Activated naive CD8-positive, alpha-beta T cell treated with anti-CD3 and anti-CD28 coated beads, Interleukin-2, amount 50 U/mL, for 16 hours (primary cell): ENCODE measurements around the gene HDAC4.

Experiments used
- DNase-seq: peaks from one replicate; pipeline ENCODE4 v3.0.0-alpha.2; 2020; ENCODE audit warnings: low read depth, low spot score

Gene HDAC4

GRCh38 chr2:239141021-239141760 lies 259.6 kb downstream of the HDAC4 start:
- DNase-seq = no peak

- no peak for DNase-seq
Measured at GRCh38 chr2:239140346-239141020, 260.3 kb downstream of the HDAC4 start.

GRCh38 chr2:239139566-239139965 lies 261.3 kb downstream of the HDAC4 start:
- no peak for DNase-seq

- no peak for DNase-seq
Measured at GRCh38 chr2:239139101-239139500, 261.7 kb downstream of the HDAC4 start.

DNA sequence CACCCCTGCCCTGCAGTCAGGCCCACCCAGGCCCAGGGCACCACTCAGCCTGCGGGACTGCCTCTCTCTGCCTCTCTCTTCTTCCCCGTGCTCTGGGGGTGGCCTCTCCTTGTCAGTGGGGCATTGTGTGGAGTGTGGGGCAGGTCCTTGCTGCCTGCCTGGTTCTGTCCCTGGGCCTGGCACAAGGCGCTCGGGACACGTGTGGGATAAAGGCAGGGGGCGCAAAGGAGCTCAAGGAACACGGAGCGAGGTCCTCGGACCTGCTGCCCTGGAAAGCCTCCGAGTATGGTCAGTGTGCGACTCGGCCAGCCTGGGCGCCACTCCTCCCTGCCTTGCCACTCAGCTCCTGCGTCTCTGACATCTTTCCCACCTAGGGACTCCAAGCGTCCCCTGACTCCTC lies 262.2 kb downstream of the HDAC4 start:
- DNase-seq = no peak

DNA sequence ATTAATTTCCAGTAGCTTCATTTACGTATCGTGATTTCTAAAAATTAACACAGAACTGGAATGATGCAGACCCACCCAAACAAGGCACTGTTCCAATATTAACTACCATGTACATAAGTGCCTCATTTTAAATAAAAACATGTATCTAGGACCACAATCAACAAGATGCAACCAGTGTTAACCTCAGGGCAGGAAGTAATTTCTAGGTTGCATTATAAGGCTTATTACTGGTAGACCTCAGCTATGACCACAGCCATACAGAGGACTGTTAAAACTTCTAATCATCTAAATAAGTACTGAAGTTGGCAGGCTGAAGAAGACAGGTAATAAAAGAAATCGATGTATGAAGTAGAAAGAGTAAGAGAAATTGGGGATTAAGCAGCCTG lies 262.9 kb downstream of the HDAC4 start:
- no peak for DNase-seq

DNA sequence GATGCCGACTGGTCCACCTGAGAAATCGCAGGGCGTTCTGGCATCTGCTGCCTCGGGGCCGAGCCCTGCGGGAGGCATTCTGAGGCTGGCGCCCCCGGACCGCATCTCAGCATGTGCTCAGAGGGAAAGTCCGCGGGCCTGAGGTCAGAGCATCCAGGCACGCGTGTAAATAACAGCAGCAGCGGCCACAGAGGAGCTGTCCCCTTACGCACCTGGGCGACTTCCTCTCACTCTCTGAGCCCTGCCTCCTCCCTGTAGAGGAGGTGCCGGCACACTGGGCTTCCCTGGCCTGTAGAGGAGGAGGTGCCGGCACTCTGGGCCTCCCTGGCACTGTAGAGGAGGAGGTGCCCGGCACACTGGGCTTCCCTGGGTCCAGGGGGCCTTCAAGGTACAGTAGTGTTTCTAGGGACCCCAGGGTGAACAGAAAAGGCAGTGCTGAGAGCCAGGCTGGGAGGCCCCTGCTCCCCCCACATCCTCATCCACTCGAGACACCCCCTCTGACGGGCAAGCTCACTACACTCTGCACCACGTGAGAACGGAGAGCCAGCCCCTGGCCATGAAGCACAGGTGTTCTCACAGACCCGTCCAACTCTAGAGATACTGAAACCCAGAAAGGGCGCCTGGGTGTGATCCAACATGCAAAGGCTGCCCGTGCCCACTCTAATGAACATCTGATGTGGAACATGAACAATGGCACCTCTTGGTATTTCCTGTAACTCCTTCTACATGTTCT lies 263.5 kb downstream of the HDAC4 start:
- no peak for DNase-seq

GRCh38 chr2:239136762-239137161 lies 264.1 kb downstream of the HDAC4 start:
- DNase-seq = no peak

GRCh38 chr2:239136203-239136602 lies 264.6 kb downstream of the HDAC4 start:
- DNase-seq = no peak

DNA sequence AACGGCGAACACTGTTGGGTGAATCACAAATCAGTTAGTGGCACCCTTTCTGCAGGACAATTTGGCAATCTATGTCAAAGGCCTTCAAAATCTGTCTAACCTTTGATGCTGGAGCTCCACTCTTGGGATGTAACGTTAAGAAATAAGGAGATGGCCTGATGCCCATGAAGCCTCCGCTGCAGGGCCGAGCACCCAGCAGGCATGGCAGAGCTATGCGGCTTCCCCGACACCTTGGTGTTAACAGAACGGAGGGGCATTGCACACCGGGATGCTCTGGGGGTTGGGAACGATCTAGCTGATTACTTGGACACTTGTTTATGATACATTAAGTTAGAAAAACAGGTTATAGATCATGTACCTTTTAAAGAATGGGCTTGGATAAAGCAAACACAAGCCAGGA lies 265.3 kb downstream of the HDAC4 start:
- DNase-seq = no peak

DNA sequence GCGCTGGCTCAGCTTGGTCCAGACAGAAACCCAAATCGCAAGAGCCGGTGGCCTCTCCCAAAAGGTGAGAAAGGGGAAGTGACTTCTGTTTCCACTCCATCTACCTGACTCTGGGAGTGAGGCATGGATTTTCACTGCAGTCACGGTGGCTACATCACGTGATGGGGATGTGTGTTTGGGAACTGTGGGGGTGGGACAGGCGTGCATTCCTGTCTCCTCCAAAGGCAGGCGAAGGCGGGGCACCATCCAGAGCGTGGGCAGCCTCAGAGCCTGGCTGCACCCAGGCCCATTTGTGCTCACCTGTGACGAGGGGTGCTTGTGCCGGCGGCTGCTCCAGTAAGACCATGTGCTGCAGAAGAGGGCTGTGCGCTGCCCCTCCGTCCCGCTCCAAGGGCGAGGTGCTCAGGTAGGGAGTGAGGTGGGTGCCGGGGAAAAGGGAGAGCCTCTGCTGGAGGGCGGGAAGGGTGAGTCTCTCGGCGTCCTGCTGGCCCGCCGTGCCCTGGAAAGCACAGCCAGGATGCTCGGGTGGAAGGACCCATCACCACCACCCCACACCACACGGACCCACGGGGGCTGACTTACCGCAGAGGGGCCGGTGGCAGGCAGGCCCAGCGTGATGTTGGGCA lies 266.8 kb downstream of the HDAC4 start:
- no peak for DNase-seq

DNA sequence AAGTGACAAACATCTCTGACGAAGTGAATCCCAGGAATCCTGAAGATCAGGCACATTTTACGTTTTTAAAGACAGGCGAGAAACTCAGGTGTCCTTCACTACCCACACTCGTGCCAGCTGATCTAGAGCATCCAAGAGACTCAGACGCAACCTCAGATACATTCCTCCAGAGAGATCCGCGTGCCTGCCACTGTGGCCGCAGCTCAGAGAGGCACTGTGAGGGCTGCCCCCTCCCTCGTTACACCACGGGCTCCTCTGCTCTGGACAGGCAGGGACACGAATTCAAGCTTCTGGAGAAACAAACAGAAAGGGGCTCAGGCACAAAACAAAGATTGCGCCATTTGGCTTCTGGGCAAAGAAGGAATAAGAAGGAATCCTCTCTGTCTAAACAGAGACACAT lies 268.0 kb downstream of the HDAC4 start:
- no peak for DNase-seq

GRCh38 chr2:239132156-239132709 lies 268.6 kb downstream of the HDAC4 start:
- DNase-seq = no peak

- DNase-seq = no peak
Measured at GRCh38 chr2:239131521-239131920, 269.3 kb downstream of the HDAC4 start.

DNA sequence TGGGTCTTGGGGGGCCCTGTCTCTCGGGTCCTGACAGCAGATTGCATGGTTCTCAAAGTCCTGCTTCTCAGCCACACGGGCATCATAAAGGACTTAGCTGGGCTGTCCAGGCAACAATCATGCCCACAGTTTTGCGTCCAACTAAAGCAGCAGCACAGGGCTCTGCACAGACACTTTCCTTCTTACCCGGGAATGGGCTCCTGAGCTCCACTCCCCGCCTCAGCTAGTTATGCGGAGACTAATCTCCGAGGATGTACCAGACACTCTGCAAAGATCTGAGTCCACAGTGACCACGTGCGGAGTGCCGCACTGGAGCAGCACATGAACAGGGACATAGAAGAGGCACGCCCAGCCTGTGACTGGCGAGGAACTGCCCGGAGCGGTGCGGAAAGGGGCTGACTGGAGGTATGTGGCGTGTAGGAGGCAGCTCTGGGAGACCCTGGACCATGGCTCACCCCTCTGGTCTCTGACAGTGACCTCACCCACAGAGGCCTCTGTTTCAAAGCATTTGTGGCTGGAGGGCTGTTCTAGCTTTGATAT lies 270.0 kb downstream of the HDAC4 start:
- no peak for DNase-seq

GRCh38 chr2:239130041-239130440 lies 270.8 kb downstream of the HDAC4 start:
- no peak for DNase-seq

DNA sequence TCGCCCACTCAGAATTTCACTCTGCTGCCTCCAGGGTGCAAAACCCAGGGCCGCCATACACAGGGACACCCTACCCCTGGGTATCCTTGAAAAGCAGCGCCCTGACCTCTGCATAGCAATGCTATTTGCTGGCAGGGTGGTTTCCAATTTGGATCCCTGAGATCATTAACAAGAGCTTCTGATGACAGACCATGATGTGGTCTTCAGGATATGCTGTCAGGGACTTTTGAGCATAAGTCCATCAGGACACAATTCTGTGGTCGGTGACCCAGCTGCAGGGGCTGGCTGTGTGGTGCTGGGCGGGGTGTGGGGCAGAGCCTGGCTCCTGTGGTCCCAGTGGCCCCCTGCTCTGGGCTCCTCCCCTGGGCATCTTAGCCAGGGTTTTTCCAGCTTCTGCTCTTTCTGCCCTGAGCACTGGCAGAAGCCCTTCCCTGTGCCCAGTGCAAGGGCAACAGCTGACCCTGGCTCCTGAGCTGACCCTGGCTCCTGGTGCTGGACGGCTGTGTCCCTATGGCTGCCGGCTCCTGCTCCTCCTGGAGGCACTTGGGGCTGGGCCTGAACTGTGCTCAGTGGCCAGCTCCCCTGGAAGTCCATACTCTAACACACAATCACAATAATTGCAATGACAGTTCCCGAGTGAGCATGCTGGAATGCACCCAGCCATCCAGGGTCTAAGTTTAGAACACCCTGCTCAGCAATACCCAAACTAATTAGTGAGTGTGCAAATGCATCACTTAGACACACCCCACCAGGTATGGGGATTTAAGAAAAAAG lies 271.5 kb downstream of the HDAC4 start:
- DNase-seq = no peak

DNA sequence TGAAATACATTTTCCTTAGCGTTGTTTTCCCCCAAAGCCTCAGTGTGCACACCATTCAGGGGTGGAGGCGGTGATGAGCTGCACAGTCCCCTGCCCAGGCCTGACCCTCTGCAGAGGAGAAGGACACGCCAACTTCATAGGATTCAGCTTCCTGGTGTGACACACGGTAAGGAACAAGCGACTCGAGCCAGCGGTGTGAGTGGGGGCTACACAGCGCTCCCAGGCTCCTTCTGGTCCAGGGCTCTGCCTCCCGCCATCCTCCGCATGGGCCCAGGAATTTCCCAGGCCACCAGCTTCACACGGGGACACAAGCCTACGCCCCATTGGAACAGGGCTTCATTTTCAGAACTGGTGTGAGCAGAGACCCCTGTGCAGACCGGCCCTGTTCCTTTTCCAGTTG lies 272.1 kb downstream of the HDAC4 start:
- no peak for DNase-seq

GRCh38 chr2:239127513-239127912 lies 273.3 kb downstream of the HDAC4 start:
- no peak for DNase-seq

DNA sequence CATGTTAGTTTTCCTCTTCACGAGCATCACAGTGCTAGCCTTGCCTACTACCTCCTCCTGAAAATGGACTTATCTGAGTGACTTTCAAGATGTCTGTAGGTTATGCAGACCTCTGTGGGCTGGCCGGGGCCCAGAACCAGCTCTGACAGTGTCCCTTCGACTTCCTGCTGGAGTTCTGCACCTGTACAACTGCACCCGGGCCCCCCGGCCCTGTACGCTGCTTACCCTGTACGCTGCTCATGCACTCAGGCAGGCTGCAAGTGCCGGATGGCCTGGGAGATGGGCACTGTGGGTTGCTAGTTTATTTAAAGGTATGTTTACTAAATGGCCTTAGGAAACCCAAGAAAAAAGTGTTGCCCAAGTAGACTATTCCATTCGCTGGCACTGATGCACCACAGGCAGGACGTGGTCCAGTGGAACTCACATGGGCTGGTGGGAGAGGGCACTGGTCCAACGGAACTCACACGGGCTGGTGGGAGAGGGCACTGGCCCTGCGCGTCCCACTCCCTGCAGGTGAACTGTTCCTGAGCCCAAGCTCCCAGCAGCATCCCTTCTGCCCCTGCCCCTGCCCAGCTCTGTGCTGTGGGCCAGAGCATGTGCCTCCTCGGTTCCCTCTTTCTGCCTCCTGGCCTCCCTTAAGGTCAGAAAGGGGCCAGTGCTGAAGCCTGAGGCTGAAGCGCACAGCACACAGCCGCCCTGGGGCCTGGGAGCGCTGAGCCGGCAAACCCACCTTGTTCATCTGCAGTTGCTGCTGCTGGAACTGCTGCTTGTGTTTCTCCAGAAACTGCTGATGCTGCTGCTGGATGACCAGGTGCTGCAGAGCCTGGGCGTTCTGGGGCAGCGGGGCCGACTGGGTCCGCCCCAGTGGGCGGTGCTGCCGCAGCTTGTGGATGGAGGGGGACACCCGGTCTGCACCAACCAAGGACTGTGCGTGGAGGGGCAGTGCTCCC lies 274.8 kb downstream of the HDAC4 start:
- DNase-seq = no peak
